A673 (cell line): ENCODE data around the gene GPR176. TPM values are rescaled to one million over a fixed set of nuclear protein-coding genes. Genes with fewer than 3 reads are reported as not detected.

Experiments
- BruUV-seq: library from RNA; stranded (reverse); fragments of 400-500 nt; replicated peaks from 2 replicates; lab custom pipeline; 2021; lab: Mats Ljungman, UMichigan
- CTCF ChIA-PET: fragments of 300-600 bp; sonication (Branson Sonifier 250); formaldehyde crosslinking; loops from one replicate; lab custom pipeline; 2022; ENCODE audit warnings: antibody characterized with exemption; lab: Charles Lee
- POLR2A ChIA-PET: fragments of 300-600 bp; sonication (Branson Sonifier 250); formaldehyde crosslinking; loops from one replicate; lab custom pipeline; 2022; ENCODE audit warnings: antibody characterized with exemption; ENCODE audit not compliant: low non-redundant PET; lab: Charles Lee
- DNase-seq: peaks from one replicate; pipeline ENCODE4 v3.0.0-alpha.2; 2015; ENCODE audit warnings: low spot score
- H3K27ac ChIP-seq: fragments of 200-600 bp; sonication (generic); 2 replicates; pipeline ENCODE4 v1.5.1; 2016; ENCODE audit warnings: mixed run types, low read depth, mild to moderate bottlenecking, mixed read lengths, antibody characterized with exemption, low read length; ENCODE audit not compliant: poor library complexity, severe bottlenecking
- H3K27me3 ChIP-seq: fragments of 200-600 bp; sonication (generic); replicated peaks from 2 replicates; pipeline ENCODE4 v1.6.1; 2017; ENCODE audit warnings: mixed run types, low read depth, mild to moderate bottlenecking, mixed read lengths, antibody characterized with exemption, low read length; ENCODE audit not compliant: insufficient read depth, poor library complexity
- H3K36me3 ChIP-seq: fragments of 200-600 bp; sonication (generic); 2 replicates; pipeline ENCODE4 v1.6.1; 2016; ENCODE audit warnings: mixed run types, mild to moderate bottlenecking, mixed read lengths, antibody characterized with exemption, low read length; ENCODE audit not compliant: insufficient read depth, poor library complexity, severe bottlenecking
- H3K4me1 ChIP-seq: fragments of 200-600 bp; sonication (generic); 2 replicates; pipeline ENCODE4 v1.6.1; 2017; ENCODE audit warnings: mixed run types, mild to moderate bottlenecking, mixed read lengths, antibody characterized with exemption, low read length; ENCODE audit not compliant: insufficient read depth, poor library complexity, severe bottlenecking
- H3K4me3 ChIP-seq: fragments of 200-600 bp; sonication (generic); 2 replicates; pipeline ENCODE4 v1.5.1; 2016; ENCODE audit warnings: low read depth, mixed run types, mild to moderate bottlenecking, mixed read lengths, low read length; ENCODE audit not compliant: poor library complexity, severe bottlenecking
- H3K9me3 ChIP-seq: fragments of 200-600 bp; sonication (generic); 2 replicates; pipeline ENCODE4 v1.6.1; 2016; ENCODE audit warnings: mixed run types, low read depth, mild to moderate bottlenecking, mixed read lengths, antibody characterized with exemption, low read length; ENCODE audit not compliant: poor library complexity, severe bottlenecking
- CTCF ChIP-seq: fragments of 300-800, 200-600 bp; sonication (generic); conservative IDR thresholded peaks from 2 replicates; pipeline ENCODE4 v1.5.1; 2017; ENCODE audit warnings: low read depth, mild to moderate bottlenecking, antibody characterized with exemption, low read length, moderate library complexity, mixed read lengths
- EZH2 ChIP-seq: fragments of 200-600 bp; sonication (generic); IDR thresholded peaks from 2 replicates; pipeline ENCODE4 v1.6.1; 2017; ENCODE audit warnings: borderline replicate concordance, low read depth, mild to moderate bottlenecking, mixed read lengths, antibody characterized with exemption, low read length; ENCODE audit not compliant: poor library complexity, severe bottlenecking
- intact Hi-C: fragments of 100-400 bp; cut with micrococcal nuclease; formaldehyde crosslinking; loops from one replicate; pipeline ENCODE4 v1.10.0; 2022; ENCODE audit not compliant: unreplicated experiment
- total RNA-seq: library from RNA; stranded (reverse); gene quantifications from 2 replicates; pipeline ENCODE4 v1.2.3, GENCODE V29; 2021

The GPR176 gene
- total RNA-seq, 1 experiment from 2014 or later = 5.6 TPM

DNA sequence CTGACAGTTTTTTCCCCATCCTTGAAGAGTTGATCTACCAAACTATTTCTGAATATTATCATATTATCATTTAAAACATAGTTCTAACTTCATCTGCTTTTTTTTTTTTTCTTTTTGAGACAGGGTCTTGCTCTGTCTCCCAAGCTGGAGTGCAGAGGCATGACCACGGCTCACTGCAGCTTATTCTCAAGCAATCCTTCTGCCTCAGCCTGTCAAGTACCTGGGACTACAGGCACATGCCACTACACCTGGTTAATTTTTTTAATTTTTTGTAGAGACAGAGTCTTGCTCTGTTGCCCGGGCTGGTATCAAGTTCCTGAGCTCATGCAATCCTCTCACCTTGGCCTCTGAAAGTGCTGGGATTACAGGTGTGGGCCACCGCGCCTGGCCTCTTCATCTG lies 15.2 kb upstream of the GPR176 start:
- BruUV-seq = no TSS peak
- H3K27ac ChIP-seq = no peak overlapping the region
- H3K4me1 ChIP-seq = peaks cover 6% of the 10 kb centered on the region
- no peak for DNase-seq
- H3K4me3 ChIP-seq = peak overlapping the region; percentile 78
- peaks cover 13% of the 10 kb centered on the region for H3K36me3 ChIP-seq
- H3K9me3 ChIP-seq = no peaks in the 10 kb centered on the region
- intact Hi-C loops = no loop called here
- H3K27me3 ChIP-seq = no peaks in the 10 kb centered on the region
- TF ChIP-seq EZH2 = no peak
- TF ChIP-seq CTCF = no peak
- ChIA-PET CTCF (no interaction called here), POLR2A (no interaction called here)

DNA sequence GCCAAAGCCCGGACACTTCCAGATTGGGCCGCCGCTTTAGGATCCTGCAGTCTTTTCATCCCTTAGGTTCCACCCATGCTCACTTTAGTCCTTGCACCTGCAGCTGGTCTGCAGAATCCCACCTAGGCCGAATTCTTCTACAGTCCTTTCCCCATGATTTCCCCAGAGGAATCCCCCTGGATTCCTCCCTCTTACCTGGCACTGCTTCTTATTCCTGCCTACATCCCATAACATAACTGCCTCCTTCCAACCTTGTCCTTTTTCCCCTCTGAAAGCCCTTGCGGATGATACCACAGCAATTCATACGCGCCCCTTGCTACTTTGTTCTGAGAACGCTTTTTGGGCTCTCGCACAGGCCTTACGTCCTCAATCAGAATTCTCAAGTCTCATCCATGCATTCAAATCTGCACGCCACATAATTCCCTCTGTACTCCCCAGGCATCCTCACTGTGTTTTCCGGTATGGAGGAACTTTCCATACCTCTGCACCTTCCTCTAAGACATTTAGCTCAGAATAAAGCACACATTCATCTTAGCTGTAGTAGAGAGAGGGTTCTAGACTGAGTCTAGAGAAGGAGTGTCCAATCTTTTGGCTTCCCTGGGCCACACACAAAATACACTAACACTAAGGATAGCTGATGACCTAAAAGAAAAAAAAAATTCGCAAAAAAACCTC lies 14.5 kb upstream of the GPR176 start:
- CTCF ChIA-PET = interaction anchor here (0.5 to 0.8 kb wide), 2 partner anchors 61 to 105 kb away, joined by 4 read pairs; partner anchors contain the start of gene SRP14
- Histone ChIP-seq H3K27ac (peak overlapping the region; percentile 83), H3K4me3 (peak overlapping the region; percentile 78), H3K36me3 (peaks cover 10% of the 10 kb centered on the region), H3K4me1 (peaks cover 6% of the 10 kb centered on the region), H3K27me3 (no peaks in the 10 kb centered on the region), H3K9me3 (no peaks in the 10 kb centered on the region)
- TF ChIP-seq EZH2 (no peak), CTCF (no peak)
- POLR2A ChIA-PET = interaction anchor here (0.6 kb wide), 1 partner anchor 131 kb away, joined by 3 read pairs; no protein-coding TSS in a partner anchor
- intact Hi-C loops = no loop called here
- peak; percentile 31 for DNase-seq
- BruUV-seq = no TSS peak

DNA sequence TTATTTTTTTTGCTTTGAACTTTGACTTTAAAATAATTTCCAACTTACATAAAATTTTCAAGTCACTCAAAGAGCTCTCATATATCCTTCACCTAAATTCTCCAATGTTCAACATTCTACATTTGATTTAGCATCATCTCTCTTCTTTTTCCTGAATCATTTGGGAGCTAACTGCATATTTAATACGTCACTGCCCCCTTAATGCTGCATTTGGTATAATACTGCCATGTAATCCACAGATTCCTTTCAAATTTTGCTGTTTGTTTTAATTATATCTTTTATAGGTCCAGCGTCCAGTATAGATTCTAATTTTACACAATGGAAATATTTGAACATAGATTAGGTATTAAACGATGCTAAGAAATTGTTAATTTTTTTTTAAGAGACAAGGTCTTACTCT lies 11.5 kb upstream of the GPR176 start:
- peak; percentile 54 for TF ChIP-seq CTCF
- no peak for TF ChIP-seq EZH2

More for the DNA sequence above, 11.5 kb upstream of the GPR176 start:
- POLR2A ChIA-PET = interaction anchor here (0.6 kb wide), 1 partner anchor 8 kb away, joined by 4 read pairs; no protein-coding TSS in a partner anchor
- Histone ChIP-seq H3K36me3 (peaks cover 8% of the 10 kb centered on the region), H3K4me1 (peaks cover 6% of the 10 kb centered on the region), H3K27me3 (no peaks in the 10 kb centered on the region), H3K9me3 (no peaks in the 10 kb centered on the region), H3K4me3 (no peak overlapping the region), H3K27ac (no peak overlapping the region)
- CTCF ChIA-PET = interaction anchor here (1.0 to 1.2 kb wide), 2 partner anchors 31 to 144 kb away, joined by 3 to 6 read pairs; no protein-coding TSS in a partner anchor
- intact Hi-C loops = no loop called here
- peak; percentile 32 for DNase-seq
- no TSS peak for BruUV-seq
